ENCODE measurements around the gene MYO3B.

DNA sequence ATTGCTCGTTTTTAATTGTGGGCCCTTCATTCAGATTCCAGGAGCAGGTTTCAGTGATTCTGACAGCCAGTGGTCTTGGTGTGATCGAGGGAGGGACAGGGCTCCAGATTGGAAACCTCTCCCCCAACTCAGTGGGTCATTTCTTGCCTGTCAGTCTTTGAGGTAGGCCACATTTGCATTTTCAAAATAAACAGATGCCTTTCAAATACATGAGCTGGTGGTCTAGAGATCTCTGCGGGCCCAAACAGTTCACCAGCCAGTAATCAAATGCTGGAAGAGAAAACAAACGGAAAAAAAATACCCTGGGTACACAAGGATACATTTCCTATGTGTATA, 326.8 kb downstream of the MYO3B start:
- no peak for TF ChIP-seq GATA3 (IDR thresholded peaks at IDR 0.05; ENCODE audit: low read depth, low read length)
- no peak for TF ChIP-seq GATA2 (IDR thresholded peaks at IDR 0.05; ENCODE audit: low read depth, low read length)
